Measurements from ENCODE around the gene AGFG1.

The AGFG1 gene

GRCh38 chr2:227461811-227462461, 10.0 kb upstream of the AGFG1 start:
- DNase-seq: no peak

GRCh38 chr2:227462462-227462951, 9.4 kb upstream of the AGFG1 start:
- DNase-seq: no peak

- DNase-seq: no peak
Observed at GRCh38 chr2:227462972-227463931, 8.7 kb upstream of the AGFG1 start.

GRCh38 chr2:227464361-227464760, 7.6 kb upstream of the AGFG1 start:
- no peak for DNase-seq

GRCh38 chr2:227464851-227465250, 7.1 kb upstream of the AGFG1 start:
- DNase-seq: no peak

- no peak for DNase-seq
Observed at GRCh38 chr2:227466887-227467600, 4.9 kb upstream of the AGFG1 start.

GRCh38 chr2:227471412-227471811, 544 bp upstream of the AGFG1 start:
- no peak for DNase-seq

GRCh38 chr2:227472265-227473121, 537 bp downstream of the AGFG1 start:
- peak in 5 of 14 donors; percentile 35 to 58 (median 55) for DNase-seq

GRCh38 chr2:227473122-227473461, 1.1 kb downstream of the AGFG1 start:
- DNase-seq: no peak

- DNase-seq: no peak
Observed at GRCh38 chr2:227473806-227474205, 1.9 kb downstream of the AGFG1 start.

GRCh38 chr2:227474410-227474809, 2.5 kb downstream of the AGFG1 start:
- DNase-seq: no peak

- DNase-seq: no peak
Observed at GRCh38 chr2:227477291-227477690, 5.3 kb downstream of the AGFG1 start.

GRCh38 chr2:227479865-227480475, 8.0 kb downstream of the AGFG1 start:
- no peak for DNase-seq

GRCh38 chr2:227480528-227480927, 8.6 kb downstream of the AGFG1 start:
- no peak for DNase-seq

- DNase-seq: peak in 1 of 14 donors; percentile 15
Observed at GRCh38 chr2:227482638-227483340, 10.8 kb downstream of the AGFG1 start.

- DNase-seq: no peak
Observed at GRCh38 chr2:227485429-227485828, 13.5 kb downstream of the AGFG1 start.

GRCh38 chr2:227486688-227487087, 14.7 kb downstream of the AGFG1 start:
- DNase-seq: no peak

- no peak for DNase-seq
Observed at GRCh38 chr2:227488045-227488444, 16.1 kb downstream of the AGFG1 start.

- no peak for DNase-seq
Observed at GRCh38 chr2:227491386-227491785, 19.4 kb downstream of the AGFG1 start.

- no peak for DNase-seq
Observed at GRCh38 chr2:227493524-227493923, 21.6 kb downstream of the AGFG1 start.

GRCh38 chr2:227497158-227497557, 25.2 kb downstream of the AGFG1 start:
- DNase-seq: no peak

Data from C1 segment of cervical spinal cord (tissue), 14 donors.